ENCODE data around the gene KRTAP10-6.
"Not testable (repeated sequence)": the region's sequence is repeated elsewhere in the genome, so short reads cannot be mapped to it uniquely, and the experiment has no call there.

Gene KRTAP10-6

DNA sequence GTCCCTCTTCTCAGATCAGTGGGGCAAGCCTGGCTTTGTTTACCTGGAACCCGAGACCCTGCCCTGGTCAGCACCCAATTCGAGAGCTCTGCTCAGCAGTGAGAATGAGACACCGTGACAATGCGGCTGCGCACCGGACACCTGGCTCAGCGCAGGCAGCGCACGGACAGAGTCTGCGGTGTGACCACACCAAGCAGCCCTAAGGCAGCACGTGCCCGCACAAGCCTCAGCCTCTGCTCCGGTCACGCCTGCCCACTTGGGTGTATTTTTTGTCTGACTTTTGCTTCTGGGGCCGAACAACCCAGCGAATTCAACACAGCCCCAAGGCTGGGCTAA lies 24.3 kb upstream of the KRTAP10-6 start:
- DNase-seq (ENCODE audit: low spot score), result no peak

DNA sequence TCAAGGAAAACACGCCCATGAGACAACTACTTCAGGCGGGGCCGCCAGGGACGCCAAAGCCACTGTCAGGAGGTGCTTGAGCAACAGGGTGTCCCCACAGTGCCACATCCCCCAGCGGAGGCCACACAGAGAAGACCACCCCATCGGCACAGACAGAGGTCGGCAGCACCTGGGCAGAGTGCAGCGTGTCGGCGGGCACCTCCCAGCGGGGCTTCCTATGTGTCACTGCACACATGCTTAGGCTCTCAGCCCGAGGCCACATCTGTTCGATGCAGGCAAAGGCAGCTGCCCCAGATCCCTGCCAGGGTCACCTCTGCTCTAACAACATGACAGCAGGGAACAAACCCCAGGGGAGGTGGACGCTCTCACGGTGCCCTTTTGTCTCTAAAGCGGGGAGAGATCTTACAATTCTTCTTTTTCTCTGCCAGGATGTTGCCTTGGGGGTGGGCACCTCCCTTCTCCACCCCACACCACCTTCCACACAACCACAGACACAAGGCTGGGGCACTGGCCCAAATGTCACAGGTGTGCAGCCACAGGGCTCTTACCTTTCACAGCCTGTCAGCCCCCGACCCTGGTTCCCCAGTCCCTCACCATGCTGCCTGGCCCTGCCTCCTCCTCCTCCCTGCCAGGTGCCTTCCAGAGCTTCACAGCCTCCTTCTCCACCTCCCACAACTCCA lies 23.7 kb upstream of the KRTAP10-6 start:
- no peak for DNase-seq (ENCODE audit: low spot score)

DNA sequence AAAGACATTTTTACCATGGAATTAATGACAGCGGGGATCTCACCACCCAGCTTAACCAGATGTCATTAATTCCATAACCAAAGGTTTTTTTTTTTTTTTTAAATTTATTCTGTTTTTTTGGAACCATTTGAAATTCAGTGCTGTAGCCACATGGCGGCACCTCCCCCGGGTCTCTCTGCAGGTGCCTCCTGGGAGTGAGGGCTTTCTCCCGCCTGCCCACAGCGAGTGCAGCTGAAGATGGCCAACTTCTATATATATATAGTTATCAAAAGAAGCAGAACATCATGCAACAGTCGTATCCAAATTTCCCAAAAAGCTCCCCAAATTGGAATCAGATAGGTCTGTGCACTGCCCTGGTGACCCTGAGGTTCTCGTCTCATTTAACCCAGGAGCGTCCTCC lies 23.2 kb upstream of the KRTAP10-6 start:
- DNase-seq (ENCODE audit: low spot score), result no peak

DNA sequence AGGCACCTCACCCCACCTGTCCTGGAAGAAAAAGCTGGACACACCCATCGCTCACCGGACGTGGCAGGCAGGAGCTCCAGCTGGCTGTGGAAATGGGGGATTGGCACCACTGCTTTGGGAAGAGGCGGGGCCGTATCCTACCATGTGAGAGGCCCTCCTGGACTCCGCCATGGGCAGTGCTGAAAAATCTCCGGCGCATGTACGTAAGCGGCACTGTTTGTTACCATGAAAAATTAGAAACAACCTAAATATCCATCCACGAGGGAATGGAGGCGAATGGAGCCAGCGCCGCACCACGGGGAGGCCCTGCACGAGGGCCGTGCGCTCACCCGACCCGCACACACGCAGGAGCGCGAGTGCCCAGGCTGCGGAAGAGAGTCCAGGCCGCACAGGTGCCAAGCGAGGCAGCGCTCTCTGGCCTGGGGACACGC lies 22.7 kb upstream of the KRTAP10-6 start:
- DNase-seq (ENCODE audit: low spot score), result no peak

DNA sequence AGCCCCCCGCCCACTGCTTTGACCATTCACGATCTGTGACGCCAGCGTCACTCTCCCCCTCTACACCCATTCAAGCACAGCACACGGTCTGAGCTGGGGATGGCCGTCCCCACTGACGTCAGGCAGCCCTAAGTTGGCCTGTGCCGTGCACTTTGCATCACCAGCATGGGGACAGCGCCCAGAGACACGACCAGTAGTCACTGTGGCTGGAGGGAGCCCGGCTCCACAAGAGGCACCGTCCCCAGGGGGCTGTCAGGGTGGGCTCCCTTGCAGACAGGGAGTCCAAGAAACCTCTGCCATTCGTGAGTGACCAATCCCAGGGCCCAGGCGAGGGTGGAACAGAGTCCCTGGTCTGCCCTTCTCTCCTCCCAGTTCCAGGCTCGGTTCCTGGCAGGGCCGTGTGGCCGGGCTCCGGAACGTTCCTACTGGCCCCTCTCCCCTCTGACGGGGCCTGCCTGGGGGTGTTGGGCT lies 21.9 kb upstream of the KRTAP10-6 start:
- no peak for DNase-seq (ENCODE audit: low spot score)

DNA sequence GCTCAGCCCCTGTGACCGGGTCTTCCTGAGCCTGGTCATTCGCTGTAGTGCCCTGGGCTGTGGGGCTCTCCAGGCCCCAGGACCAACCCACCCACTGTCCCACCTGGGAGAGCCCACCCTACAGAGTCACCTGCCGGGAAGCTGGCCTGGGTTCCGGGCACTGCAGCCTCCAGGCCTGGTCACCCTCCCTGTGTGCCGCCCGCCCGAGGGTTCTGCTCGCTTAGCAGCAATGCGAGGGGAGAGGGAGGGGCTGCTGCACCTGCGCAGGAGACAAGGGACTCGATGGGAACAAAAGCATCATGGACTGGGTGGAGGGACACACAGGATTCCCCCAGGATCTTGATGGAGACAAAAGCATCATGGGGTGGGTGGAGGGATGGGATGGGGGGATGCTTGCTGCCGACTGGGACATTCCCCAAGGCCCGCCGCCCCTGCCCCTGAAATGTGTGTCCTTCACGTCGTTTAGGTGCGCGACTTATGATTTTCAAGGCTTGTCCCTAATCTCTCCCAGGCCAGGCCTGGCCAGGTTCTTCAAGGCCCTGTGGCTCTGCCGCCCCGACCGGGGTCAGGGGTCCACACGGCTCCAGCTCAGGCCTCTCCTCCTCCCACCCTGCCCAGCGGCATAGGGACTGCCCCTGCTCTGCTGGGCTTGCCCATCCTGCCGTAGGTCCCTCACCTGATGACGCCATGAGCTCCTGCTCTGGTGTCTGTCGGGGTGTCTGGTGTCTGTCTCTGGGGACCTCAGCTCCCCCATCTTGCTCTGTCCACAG lies 21.3 kb upstream of the KRTAP10-6 start:
- no peak for DNase-seq (ENCODE audit: low spot score)

DNA sequence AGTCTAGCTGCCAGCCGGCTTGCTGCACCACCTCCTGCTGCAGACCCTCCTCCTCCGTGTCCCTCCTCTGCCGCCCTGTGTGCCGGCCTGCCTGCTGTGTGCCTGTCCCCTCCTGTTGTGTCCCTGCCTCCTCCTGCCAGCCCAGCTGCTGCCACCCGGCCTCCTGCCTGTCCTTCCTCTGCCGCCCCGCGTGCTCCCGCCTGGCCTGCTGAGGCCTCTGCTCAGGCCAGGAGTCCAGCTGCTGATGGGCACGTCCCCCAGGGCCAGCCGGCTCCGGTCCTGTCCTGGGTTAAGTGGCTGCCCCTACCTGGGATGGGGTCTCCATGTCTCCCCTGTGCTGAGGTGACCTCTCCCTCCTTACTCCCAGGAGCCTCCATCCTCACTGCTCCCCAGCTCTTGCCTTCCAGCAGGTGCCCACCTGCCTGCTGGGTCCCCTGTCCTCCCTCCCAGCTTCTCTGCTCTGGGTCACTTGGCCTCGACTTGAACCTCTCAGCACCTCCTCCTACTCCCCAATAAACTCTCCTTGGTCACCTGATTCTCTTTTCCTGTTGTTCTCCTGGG lies 20.4 kb upstream of the KRTAP10-6 start:
- DNase-seq (ENCODE audit: low spot score), result no peak

DNA sequence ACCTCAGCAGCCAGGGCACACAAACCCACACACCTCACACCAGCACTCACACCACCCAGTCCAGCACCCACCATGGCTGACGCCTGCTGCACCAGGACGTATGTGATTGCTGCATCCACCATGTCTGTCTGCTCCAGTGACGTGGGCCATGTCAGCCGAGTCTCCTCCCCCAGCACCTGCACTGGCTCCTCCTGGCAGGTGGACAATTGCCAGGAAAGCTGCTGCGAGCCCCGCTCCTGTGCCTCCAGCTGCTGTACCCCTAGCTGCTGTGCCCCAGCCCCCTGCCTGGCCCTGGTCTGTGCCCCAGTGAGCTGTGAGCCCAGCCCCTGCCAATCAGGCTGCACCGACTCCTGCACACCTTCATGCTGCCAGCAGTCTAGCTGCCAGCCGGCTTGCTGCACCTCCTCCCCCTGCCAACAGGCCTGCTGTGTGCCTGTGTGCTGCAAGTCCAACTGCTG lies 19.8 kb upstream of the KRTAP10-6 start, which contains the start of gene KRTAP10-8:
TSS of gene KRTAP10-8 (plus strand) at position 51 of the 458 bp plus-strand sequence. CDS start at position 73, 22 bp downstream.
- DNase-seq (ENCODE audit: low spot score), result no peak

DNA sequence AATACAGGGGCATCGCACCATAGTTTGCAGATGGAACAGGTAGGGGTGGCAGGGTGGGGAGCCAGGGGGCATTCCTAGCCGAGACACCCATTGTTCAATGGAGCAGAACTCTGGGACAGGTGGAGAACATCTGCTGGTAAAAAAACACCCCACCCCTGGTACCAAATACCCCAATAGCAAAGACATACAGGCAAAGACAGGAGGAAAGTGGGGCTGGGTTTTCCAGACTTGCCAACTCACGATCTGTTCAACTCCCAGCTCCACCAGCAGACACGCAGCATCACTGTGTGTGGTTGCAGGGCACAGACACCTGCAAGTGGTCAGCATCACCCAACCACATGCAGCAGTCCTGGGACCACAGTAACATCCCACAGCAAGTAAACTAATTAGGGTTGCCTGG lies 19.2 kb upstream of the KRTAP10-6 start:
- DNase-seq (ENCODE audit: low spot score), result no peak

DNA sequence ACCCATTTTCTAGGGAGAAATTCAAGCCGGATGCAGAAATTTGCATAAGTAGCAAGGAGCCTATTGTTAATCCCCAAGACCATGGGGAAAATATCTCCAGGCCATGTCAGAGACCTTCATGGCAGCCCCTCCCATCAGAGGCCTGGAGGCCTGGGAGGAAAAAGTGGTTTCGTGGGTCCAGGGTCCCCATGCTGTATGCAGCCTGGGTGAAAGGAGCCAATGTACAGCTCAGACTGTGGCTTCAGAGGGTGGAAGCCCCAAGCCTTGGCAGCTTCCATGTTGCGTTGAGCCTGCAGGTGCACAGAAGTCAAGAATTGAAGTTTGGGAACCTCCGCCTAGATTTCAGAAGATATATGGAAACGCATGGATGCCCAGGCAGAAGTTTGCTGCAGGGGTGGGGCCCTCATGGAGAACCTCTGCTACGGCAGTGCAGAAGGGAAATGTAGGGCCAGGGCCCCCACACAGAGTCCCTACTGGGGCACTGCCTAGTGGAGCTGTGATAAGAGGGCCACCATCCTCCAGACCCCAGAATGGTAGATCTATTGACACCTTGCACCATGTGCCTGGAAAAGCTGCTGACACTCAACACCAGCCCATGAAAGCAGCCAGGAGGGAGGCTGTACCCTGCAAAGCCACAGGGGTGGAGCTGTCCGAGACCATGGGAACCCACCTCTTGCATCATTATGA lies 18.0 kb upstream of the KRTAP10-6 start:
- not testable (repeated sequence) for DNase-seq (ENCODE audit: low spot score)

DNA sequence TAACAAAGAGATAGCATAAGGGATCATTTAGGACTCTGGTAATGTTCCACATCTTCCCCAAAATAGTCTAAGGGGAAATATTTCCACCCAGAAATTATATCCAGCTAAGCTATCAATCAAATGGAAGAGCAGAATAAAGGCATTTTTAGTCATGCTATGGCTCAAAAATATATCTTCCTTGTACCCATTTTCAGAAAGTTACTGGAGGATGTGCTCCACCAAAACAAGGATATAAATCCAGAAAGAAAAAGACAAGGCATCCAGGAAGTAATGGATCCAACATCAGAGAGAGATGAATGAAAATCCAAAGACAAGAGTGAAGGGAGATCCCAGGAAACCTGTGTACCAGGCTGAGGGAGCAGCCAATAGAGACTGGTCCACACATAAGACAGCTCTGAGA lies 16.9 kb upstream of the KRTAP10-6 start:
- no peak for DNase-seq (ENCODE audit: low spot score)

DNA sequence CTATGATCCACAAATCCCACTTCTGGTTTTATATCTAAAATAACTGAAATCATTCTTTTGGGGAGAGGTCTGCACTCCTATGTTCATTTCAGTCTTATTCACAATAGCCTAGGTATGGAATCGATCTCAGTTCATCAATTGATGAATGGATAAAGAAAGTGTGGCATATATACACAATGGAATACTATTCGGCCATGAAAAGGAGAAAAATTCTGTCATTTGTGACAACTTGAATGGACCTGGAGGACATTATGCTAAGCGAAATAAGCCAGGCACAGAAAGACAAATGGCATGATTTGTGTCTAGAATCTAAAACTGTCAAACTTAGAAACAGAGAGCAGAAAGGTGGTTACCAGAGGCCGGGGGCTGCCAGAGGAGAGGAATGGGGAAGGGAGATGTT lies 14.2 kb upstream of the KRTAP10-6 start:
- no peak for DNase-seq (ENCODE audit: low spot score)

DNA sequence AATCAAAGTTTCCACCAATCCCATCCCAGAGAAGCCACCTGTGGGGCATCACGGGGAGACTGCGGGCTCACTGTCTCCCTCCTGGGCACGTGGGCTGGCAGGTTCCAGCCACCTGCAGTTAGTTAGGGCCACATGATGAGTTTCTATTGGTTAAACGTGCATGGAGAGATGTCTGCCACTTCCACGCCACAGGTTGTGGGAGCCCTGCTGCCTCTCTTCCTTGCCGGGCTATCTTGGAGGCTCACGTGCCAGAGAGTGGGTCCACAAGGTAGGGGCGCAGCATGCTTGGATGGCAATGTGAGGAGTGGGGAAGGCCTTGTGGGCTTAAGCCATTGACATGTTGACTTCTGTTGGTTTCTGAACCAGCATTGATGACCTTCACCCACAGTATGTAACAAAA lies 11.6 kb upstream of the KRTAP10-6 start:
- no peak for DNase-seq (ENCODE audit: low spot score)

DNA sequence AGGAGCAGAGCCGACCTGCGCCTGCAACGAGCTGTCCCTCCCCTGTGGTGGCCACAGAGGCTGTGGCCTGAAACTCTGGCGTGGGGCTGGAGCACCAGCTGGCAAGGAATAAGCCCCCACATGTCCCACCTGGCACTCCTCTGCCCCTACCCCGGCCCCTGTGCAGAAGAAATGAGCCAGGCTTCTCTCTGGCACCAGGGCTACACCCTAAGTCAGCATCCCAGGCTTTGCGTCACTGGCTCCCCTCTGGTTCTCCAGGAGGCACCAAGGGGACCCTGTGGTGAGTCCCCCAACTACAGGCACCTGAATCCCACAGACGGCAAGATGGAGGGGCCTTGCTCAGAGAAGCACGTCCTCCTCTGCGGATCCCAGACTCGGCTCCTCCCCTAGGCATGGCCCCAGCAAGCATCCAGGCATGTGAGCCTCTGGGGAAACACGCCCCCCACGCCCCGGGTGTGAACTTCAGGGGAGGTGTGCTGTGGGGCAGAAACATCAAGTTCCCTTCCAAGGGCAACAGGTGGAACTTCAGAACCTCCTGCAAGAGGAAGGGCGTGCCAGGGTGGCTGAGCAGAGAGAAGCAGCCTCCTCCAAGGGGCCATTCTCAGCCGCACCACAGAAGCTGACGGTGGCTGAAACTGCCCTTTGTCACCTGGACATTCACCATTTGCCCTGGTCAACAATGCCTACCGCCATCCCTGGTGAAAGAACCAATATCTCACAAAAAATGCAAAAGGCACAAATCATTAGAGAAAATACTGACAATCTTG lies 11.0 kb upstream of the KRTAP10-6 start:
- no peak for DNase-seq (ENCODE audit: low spot score)

DNA sequence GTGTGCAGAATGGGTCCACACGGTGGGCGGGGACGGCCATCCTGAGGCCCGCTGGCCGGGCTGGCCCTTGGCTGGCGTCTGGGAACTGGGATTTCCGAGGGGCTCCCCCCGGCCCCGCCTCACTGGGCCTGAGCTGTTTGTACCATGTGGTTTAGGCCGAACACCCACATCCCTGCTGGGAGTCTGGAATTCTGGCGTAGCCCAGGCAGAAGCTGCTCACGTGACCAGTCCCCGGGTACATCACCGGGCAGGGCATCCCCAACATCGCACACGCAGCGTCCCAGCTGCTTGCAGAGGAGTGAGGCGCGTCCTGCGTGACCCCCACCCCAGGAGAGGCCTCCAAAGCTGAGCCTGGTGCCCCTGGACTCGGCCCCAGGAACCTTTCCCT lies 10.2 kb upstream of the KRTAP10-6 start:
- no peak for DNase-seq (ENCODE audit: low spot score)

DNA sequence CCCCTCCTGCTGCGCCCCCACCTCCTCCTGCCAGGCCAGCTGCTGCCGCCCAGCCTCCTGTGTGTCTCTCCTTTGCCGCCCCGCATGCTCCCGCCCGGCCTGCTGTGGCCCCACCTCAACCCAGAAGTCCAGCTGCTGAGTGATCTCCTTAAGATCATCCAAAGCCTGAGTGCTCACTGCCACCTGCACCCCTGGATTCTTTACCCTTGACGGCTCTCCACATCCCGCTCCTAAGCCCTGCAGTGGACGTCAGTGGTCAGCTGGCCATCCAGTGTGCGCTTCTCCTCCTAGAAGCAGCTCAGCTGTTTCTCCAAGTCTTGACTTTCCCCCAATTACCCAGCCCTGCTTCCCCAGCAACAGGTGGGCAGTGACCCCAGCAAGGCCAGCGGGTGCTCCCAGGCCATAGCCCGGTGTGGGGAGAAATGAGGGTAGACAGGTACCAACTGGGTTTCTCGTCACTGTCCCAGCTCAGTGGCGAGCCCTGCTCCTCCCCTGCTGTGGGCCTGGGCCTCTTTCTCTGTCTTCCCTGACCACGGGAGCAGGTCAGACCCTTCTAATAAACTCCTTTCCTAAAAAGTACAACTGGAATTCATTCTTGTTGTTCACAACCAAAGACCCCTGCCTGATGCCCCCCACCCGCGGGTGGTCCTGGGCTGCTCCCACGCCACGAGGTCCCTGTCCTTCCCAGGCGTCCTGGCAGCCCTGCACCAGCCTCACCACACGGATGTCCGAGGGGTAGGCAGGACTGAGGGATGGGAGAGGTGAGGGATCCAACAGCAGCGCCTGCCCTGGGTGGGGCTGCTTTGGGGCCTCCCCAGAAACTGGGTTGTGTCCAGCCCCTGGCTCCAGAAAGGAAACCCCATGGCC lies 9.5 kb upstream of the KRTAP10-6 start:
- no peak for DNase-seq (ENCODE audit: low spot score)

DNA sequence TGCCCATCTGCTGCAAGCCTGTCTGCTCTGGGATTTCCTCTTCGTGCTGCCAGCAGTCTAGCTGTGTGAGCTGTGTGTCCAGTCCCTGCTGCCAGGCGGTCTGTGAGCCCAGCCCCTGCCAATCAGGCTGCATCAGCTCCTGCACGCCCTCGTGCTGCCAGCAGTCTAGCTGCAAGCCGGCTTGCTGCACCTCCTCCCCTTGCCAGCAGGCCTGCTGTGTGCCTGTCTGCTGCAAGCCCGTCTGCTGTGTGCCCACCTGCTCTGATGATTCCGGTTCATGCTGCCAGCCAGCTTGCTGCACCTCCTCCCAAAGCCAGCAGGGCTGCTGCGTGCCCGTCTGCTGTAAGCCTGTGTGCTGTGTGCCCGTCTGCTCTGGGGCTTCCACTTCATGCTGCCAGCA lies 8.8 kb upstream of the KRTAP10-6 start:
- not testable (repeated sequence) for DNase-seq (ENCODE audit: low spot score)

DNA sequence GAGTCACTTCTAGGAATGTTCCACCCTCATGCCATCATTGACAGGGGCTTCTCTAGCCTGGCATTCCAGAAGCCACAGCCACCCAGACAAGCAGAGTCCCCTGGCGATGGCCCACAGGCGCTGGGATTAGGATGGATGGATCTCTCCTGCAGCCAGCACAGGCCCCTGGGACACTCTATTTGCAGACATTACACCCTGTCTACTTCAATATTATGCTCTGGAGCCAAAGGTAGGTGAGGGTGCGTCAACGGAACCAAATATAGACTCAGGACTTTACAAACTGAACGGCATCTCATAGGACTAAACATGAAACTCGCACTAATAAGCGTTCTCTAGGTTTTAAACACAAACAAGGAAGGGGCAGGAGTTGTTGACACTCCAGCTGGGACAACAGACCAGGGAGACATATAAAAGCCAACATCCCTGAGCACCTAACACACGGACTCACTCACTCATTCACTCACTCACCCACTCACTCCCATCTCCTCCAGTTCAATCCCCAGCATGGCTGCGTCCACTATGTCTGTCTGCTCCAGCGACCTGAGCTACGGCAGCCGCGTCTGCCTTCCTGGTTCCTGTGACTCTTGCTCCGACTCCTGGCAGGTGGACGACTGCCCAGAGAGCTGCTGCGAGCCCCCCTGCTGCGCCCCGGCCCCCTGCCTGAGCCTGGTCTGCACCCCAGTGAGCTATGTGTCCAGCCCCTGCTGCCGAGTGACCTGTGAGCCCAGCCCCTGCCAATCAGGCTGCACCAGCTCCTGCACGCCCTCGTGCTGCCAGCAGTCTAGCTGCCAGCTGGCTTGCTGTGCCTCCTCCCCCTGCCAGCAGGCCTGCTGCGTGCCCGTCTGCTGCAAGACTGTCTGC lies 8.0 kb upstream of the KRTAP10-6 start, which contains the start of gene KRTAP10-7:
TSS of gene KRTAP10-7 (plus strand) at position 480 of the 861 bp plus-strand sequence. CDS start at position 505, 25 bp downstream.
- not testable (repeated sequence) for DNase-seq (ENCODE audit: low spot score)

DNA sequence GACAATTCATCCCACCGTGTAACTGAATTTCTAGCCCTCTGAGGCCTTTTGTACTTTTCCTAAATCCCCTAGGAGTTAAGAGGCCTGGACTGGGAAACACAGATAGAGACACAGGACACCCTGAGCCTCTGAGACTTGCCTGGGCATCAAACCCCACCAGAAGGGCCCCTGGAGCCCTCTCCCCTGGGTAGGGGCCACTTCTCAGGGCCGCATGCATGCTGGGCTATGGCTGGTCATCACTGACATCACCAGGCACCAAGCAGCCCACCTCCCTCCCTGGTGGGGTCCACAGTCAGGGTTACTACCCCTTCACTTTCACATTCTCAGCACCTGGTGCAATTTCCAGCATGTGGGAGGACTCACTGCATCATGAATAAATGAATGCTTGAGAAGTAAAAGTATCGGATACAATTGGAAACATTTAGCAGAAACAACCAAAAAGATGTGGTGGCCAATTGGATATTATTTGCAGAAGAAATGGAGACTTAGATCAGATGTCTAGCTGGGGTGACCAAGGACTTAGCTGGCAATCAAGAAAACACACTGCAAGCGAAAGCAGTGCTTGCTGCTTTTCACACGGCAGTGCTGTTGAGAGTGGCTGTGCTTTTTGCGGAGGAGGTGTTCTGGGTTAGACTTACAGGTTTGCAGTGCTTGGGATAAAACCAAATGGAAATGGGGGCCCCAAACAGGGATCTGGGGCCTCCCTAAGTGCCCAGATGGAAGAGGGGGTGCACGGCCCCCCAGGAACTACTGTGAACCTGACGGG lies 7.1 kb upstream of the KRTAP10-6 start:
- no peak for DNase-seq (ENCODE audit: low spot score)
